HEK293T (cell line): ENCODE results near the gene RGMB.

ENCODE experiments used
- ARNT ChIP-seq: fragments of 450-650 bp; IDR thresholded peaks from 2 replicates; pipeline ENCODE4 v1.6.1; 2017; ENCODE audit warnings: mild to moderate bottlenecking
- CTBP1 ChIP-seq: fragments of 450-650 bp; IDR thresholded peaks from 2 replicates; pipeline ENCODE4 v1.6.1; 2016; ENCODE audit warnings: borderline replicate concordance
- FOXA1 ChIP-seq: fragments of 450-650 bp; IDR thresholded peaks from 2 replicates; pipeline ENCODE4 v1.6.1; 2016; ENCODE audit warnings: mild to moderate bottlenecking
- FOXM1 ChIP-seq: fragments of 450-650 bp; IDR thresholded peaks from 2 replicates; pipeline ENCODE4 v1.6.1; 2017; ENCODE audit warnings: mild to moderate bottlenecking, borderline replicate concordance
- TARDBP ChIP-seq: fragments of 450-650 bp; IDR thresholded peaks from 2 replicates; pipeline ENCODE4 v1.6.1; 2016
- ZNF384 ChIP-seq: fragments of 450-650 bp; IDR thresholded peaks from 2 replicates; pipeline ENCODE4 v1.6.1; 2016

GRCh38 chr5:98793223-98793622 is 19.8 kb downstream of the RGMB start:
- TF ChIP-seq FOXM1 (no peak), ZNF384 (no peak), CTBP1 (no peak), ARNT (no peak), TARDBP (no peak), FOXA1 (no peak)
